Memory B cell (primary cell): ENCODE data around the gene CLCN3.
"Not testable (repeated sequence)": the region's sequence is repeated elsewhere in the genome, so short reads cannot be mapped to it uniquely, and the experiment has no call there.

Source experiments
- ATAC-seq: fragments of 150-1000 bp; cut with Tn5 transposase; 2 replicates; pipeline ENCODE4 v1.10.0; 2021; ENCODE audit warnings: low read depth, mild to moderate bottlenecking, moderate library complexity
- DNase-seq, 2 donors: peaks; one replicate each; pipeline ENCODE4 v3.0.0; 2022; ENCODE audit warnings: low spot score in 2 of 2
- H3K27ac Mint-ChIP-seq: one replicate; pipeline ENCODE4 v1.8.0; 2022; ENCODE audit warnings: mild to moderate bottlenecking, moderate library complexity, mixed read lengths
- H3K27me3 Mint-ChIP-seq: one replicate; pipeline ENCODE4 v1.8.0; 2022; ENCODE audit warnings: mixed read lengths
- H3K36me3 Mint-ChIP-seq: one replicate; pipeline ENCODE4 v1.8.0; 2022; ENCODE audit warnings: mild to moderate bottlenecking, mixed read lengths
- H3K4me1 Mint-ChIP-seq: one replicate; pipeline ENCODE4 v1.8.0; 2022; ENCODE audit warnings: mixed read lengths
- H3K4me3 Mint-ChIP-seq: one replicate; pipeline ENCODE4 v1.8.0; 2022; ENCODE audit warnings: mild to moderate bottlenecking, moderate library complexity, mixed read lengths
- H3K9me3 Mint-ChIP-seq: one replicate; pipeline ENCODE4 v1.8.0; 2022; ENCODE audit warnings: mixed read lengths

Gene CLCN3

DNA sequence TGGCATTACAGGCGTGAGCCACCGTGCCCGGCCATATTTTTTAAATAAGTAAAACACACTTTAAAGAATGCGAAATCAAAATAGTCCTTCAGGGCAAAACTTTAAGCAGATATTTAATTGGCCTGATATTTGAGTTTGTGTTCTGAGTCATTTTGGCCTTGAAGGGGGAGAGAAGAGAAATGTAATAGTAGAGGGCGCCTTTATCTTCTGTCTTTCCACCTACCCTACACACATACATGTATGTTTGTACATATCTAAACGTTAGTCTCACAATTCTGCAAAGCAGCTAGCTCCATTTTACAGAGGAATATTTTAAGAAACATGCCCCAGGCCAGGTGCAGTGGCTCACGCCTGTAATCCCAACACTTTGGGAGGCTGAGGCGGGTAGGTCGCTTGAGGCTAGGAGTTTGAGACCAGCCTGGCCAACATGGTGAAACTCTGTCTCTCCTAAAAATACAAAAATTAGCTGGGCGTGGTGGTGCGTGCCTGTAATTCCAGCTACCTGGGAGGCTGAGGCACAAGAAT is 151.2 kb downstream of the CLCN3 start:
- not testable (repeated sequence) for H3K4me3 Mint-ChIP-seq, DNase-seq, H3K4me1 Mint-ChIP-seq, ATAC-seq, H3K27ac Mint-ChIP-seq, H3K9me3 Mint-ChIP-seq, H3K36me3 Mint-ChIP-seq
- H3K27me3 Mint-ChIP-seq: peaks cover 18% of the 10 kb centered on the region
